Transverse colon (tissue), 4 donors: ENCODE results near the gene CEP76. TPM values are rescaled to one million over a fixed set of nuclear protein-coding genes. Genes with fewer than 3 reads are reported as not detected.
"Not testable (repeated sequence)": the region's sequence is repeated elsewhere in the genome, so short reads cannot be mapped to it uniquely, and the experiment has no call there.

Experiments used
- DNase-seq: peaks from one replicate; pipeline ENCODE4 v3.0.0-alpha.2; 2019
- H3K27ac ChIP-seq, 4 donors: fragments of 200-600 bp; sonication (generic); 2 replicates each; pipeline ENCODE4 v1.5.1; 2016 to 2018; ENCODE audit warnings: inconsistent platforms in 4 of 4
- H3K27me3 ChIP-seq: fragments of 200-600 bp; sonication (generic); 2 replicates; pipeline ENCODE4 v1.5.1; 2017; ENCODE audit warnings: inconsistent platforms
- H3K36me3 ChIP-seq, 4 donors: fragments of 200-600 bp; sonication (generic); 2 replicates each; pipeline ENCODE4 v1.5.1; 2017 to 2019; ENCODE audit warnings: inconsistent platforms in 4 of 4
- H3K4me1 ChIP-seq, 4 donors: fragments of 200-600 bp; sonication (generic); 2 replicates each; pipeline ENCODE4 v1.5.1; 2017 to 2020; ENCODE audit warnings: inconsistent platforms in 4 of 4
- H3K4me3 ChIP-seq, 4 donors: fragments of 200-600 bp; sonication (generic); 1 replicate in 1 of 4; 2 replicates in 3 of 4; pipeline versions ENCODE4 v1.5.1 to v1.6.1; 2017 to 2019; ENCODE audit warnings: inconsistent platforms in 4 of 4
- H3K9me3 ChIP-seq, 2 donors: fragments of 200-600 bp; sonication (generic); 2 replicates each; pipeline ENCODE4 v1.5.1; 2017 to 2019; ENCODE audit warnings: inconsistent platforms in 2 of 2
- CTCF ChIP-seq, 5 experiments: fragments of 200-600 bp in 3 of 5; fragments of 450-650 bp in 2 of 5; sonication (generic) in 3 of 5; IDR thresholded peaks; 1 replicate in 2 of 5; 2 replicates in 3 of 5; pipeline ENCODE4 v1.5.1; 2016 to 2017; ENCODE audit warnings: antibody characterized with exemption in 5 of 5, inconsistent platforms in 3 of 5, mild to moderate bottlenecking in 2 of 5, moderate library complexity in 1 of 5
- EP300 ChIP-seq: sonication (generic); formaldehyde crosslinking; IDR thresholded peaks from one replicate; pipeline ENCODE4 v1.6.1; 2017; ENCODE audit warnings: antibody characterized with exemption, low read depth
- POLR2A ChIP-seq: fragments of 450-650 bp; IDR thresholded peaks from one replicate; pipeline ENCODE4 v1.6.1; 2016; ENCODE audit warnings: antibody characterized with exemption, mild to moderate bottlenecking, moderate library complexity
- POLR2AphosphoS5 ChIP-seq, 3 donors: sonication (generic); formaldehyde crosslinking; IDR thresholded peaks; one replicate each; pipeline ENCODE4 v1.6.1; 2016; ENCODE audit warnings: antibody characterized with exemption in 3 of 3
- WGBS, 2 donors: methylation state at CpG; one replicate each; pipeline ENCODE4 v1.1.5; 2018; ENCODE audit warnings: low coverage in 1 of 2; 5-methylcytosine and 5-hydroxymethylcytosine counted together
- in situ Hi-C, 4 donors: fragments of 200-750 bp; cut with MboI; loops; one replicate each; pipeline versions ENCODE4 v1.15.0 to v1.15.1; 2017; ENCODE audit warnings: low sequenced_read_pairs in 3 of 4, low pct_ligation_motif_present in 1 of 4, low pct_unique_long_range_greater_than_20kb in 1 of 4
- intact Hi-C: fragments of 100-400 bp; cut with DNase I; formaldehyde crosslinking; loops from one replicate; pipeline ENCODE4 v1.15.1; 2023; ENCODE audit warnings: low total_unique reads
- total RNA-seq, 4 donors: library from RNA; depleted of rRNA; stranded (reverse); fragments of >200 nt; gene quantifications; one replicate each; pipeline ENCODE4 v1.1.0, GENCODE V29; 2016

Gene CEP76
- total RNA-seq, 4 donors from 2014 or later = 7.6 to 23.7 (median 9.0) TPM

GRCh38 chr18:12630136-12630535 lies 72.4 kb downstream of the CEP76 start:
- Histone ChIP-seq H3K27me3 (no peaks in the 10 kb centered on the region), H3K4me3 (no peak overlapping the region), H3K9me3 (no peaks in the 10 kb centered on the region), H3K4me1 (no peaks in the 10 kb centered on the region), H3K27ac (no peak overlapping the region), H3K36me3 (no peaks in the 10 kb centered on the region)
- no peak for DNase-seq
- in situ Hi-C loops = no loop called here
- 71 to 76% methylated on average over 7 of the region's 7 CpGs for WGBS, 2 donors
- intact Hi-C loops = no loop called here
- TF ChIP-seq CTCF (IDR thresholded peaks at IDR 0.05) = no peak
- no peak for TF ChIP-seq POLR2A

- H3K27ac ChIP-seq = no peak overlapping the region
- intact Hi-C loops = no loop called here
- H3K36me3 ChIP-seq = no peaks in the 10 kb centered on the region
- no peaks in the 10 kb centered on the region for H3K9me3 ChIP-seq
- no peak for DNase-seq
- no peaks in the 10 kb centered on the region for H3K4me1 ChIP-seq
- H3K27me3 ChIP-seq = no peaks in the 10 kb centered on the region
- TF ChIP-seq CTCF (IDR thresholded peaks at IDR 0.05) = no peak
- TF ChIP-seq EP300 = no peak
- TF ChIP-seq POLR2A = no peak
- TF ChIP-seq POLR2AphosphoS5 (IDR thresholded peaks at IDR 0.05) = no peak
- in situ Hi-C loops = no loop called here
- 58 to 66% methylated on average over 4 of the region's 4 CpGs for WGBS, 2 donors
- H3K4me3 ChIP-seq = no peak overlapping the region
These were observed 73.5 kb downstream of the CEP76 start for GRCh38 chr18:12628706-12629702.

GRCh38 chr18:12627199-12627598 lies 75.3 kb downstream of the CEP76 start:
- H3K4me3 ChIP-seq, DNase-seq, intact Hi-C loops, H3K27me3 ChIP-seq, H3K4me1 ChIP-seq, in situ Hi-C loops, H3K36me3 ChIP-seq, H3K9me3 ChIP-seq, H3K27ac ChIP-seq: not testable (repeated sequence)
- 83 to 92% methylated on average over 3 of the region's 3 CpGs for WGBS, 2 donors

- Histone ChIP-seq H3K4me1 (no peaks in the 10 kb centered on the region), H3K9me3 (no peaks in the 10 kb centered on the region), H3K27ac (no peak overlapping the region), H3K36me3 (no peaks in the 10 kb centered on the region), H3K4me3 (no peak overlapping the region), H3K27me3 (no peaks in the 10 kb centered on the region)
- in situ Hi-C loops = no loop called here
- intact Hi-C loops = no loop called here
- no peak for TF ChIP-seq POLR2AphosphoS5 (IDR thresholded peaks at IDR 0.05)
- TF ChIP-seq EP300 = no peak
- no peak for TF ChIP-seq POLR2A
- TF ChIP-seq CTCF (IDR thresholded peaks at IDR 0.05) = no peak
- DNase-seq = no peak
- 93 to 95% methylated on average over 4 of the region's 4 CpGs for WGBS, 2 donors
These were observed 77.3 kb downstream of the CEP76 start for GRCh38 chr18:12625241-12625640.

Other genes starting within 250 kb of the CEP76 start
- 1 to 10 TPM; 6.0 to 7.8 (median 6.8) TPM for gene SPIRE1, start 44.6 kb downstream of the CEP76 start, total RNA-seq
- 10 to 100 TPM; 14.7 to 80.4 (median 55.0) TPM for gene PSMG2, start 319 bp upstream of the CEP76 start, total RNA-seq
- 10 to 100 TPM; 10.5 to 65.7 (median 46.1) TPM for gene PTPN2, start 181.5 kb upstream of the CEP76 start, total RNA-seq
- gene SEH1L, start 245.3 kb upstream of the CEP76 start, total RNA-seq = 10 to 100 TPM in 3 of 4 donors, 1 to 10 TPM in 1; 9.4 to 29.1 (median 18.2) TPM